ENCODE measurements around the gene KCNG1. TPM values are rescaled to one million over a fixed set of nuclear protein-coding genes. Genes with fewer than 3 reads are reported as not detected.

The KCNG1 gene
- total RNA-seq, 1 donor from 2014 or later: 2.2 TPM

- no peaks in the 10 kb centered on the region for H4K20me1 ChIP-seq (ENCODE audit: low read depth)
- Mint-ChIP-seq H3K27ac (peak overlapping the region; percentile 17), H3K36me3 (no peaks in the 10 kb centered on the region), H3K4me1 (peaks cover 39% of the 10 kb centered on the region), H3K4me3 (no peak overlapping the region), H3K27me3 (ENCODE audit: insufficient read depth, low read depth) (peaks cover 32% of the 10 kb centered on the region), H3K9me3 (peaks cover 11% of the 10 kb centered on the region)
- H3K9ac ChIP-seq: no peak overlapping the region
- no peaks in the 10 kb centered on the region for H3K79me2 ChIP-seq (ENCODE audit: low read depth)
- no peak overlapping the region for H3K4me3 ChIP-seq
- H3F3A ChIP-seq (ENCODE audit: low read depth): no peaks in the 10 kb centered on the region
- H3K4me2 ChIP-seq: no peak overlapping the region
- no peak overlapping the region for H2AFZ ChIP-seq (replicated peaks)
- no peak for DNase-seq (ENCODE audit: low spot score)
- TF ChIP-seq, protein P1, sequence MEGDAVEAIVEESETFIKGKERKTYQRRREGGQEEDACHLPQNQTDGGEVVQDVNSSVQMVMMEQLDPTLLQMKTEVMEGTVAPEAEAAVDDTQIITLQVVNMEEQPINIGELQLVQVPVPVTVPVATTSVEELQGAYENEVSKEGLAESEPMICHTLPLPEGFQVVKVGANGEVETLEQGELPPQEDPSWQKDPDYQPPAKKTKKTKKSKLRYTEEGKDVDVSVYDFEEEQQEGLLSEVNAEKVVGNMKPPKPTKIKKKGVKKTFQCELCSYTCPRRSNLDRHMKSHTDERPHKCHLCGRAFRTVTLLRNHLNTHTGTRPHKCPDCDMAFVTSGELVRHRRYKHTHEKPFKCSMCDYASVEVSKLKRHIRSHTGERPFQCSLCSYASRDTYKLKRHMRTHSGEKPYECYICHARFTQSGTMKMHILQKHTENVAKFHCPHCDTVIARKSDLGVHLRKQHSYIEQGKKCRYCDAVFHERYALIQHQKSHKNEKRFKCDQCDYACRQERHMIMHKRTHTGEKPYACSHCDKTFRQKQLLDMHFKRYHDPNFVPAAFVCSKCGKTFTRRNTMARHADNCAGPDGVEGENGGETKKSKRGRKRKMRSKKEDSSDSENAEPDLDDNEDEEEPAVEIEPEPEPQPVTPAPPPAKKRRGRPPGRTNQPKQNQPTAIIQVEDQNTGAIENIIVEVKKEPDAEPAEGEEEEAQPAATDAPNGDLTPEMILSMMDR (IDR thresholded peaks at IDR 0.05): no peak
- TF ChIP-seq EZH2phosphoT487 (IDR thresholded peaks at IDR 0.05) (no peak), EZH2 (IDR thresholded peaks at IDR 0.05) (no peak)
- H3K27me3 ChIP-seq: peaks cover 61% of the 10 kb centered on the region
- H3K36me3 ChIP-seq: no peaks in the 10 kb centered on the region
- no peaks in the 10 kb centered on the region for H3K9me3 ChIP-seq (ENCODE audit: low read depth)
- no peaks in the 10 kb centered on the region for H3K4me1 ChIP-seq
- no peak overlapping the region for H3K27ac ChIP-seq
Observed at GRCh38 chr20:51028616-51029212, 5.8 kb upstream of the KCNG1 start.

- Histone ChIP-seq H3K79me2 (ENCODE audit: low read depth) (no peaks in the 10 kb centered on the region), H3K4me2 (no peak overlapping the region), H4K20me1 (ENCODE audit: low read depth) (no peaks in the 10 kb centered on the region), H3K27me3 (peaks cover 76% of the 10 kb centered on the region), H3K36me3 (no peaks in the 10 kb centered on the region), H3K4me1 (peaks cover 9% of the 10 kb centered on the region), H2AFZ (replicated peaks) (no peak overlapping the region), H3K9ac (no peak overlapping the region), H3K9me3 (ENCODE audit: low read depth) (no peaks in the 10 kb centered on the region), H3K27ac (no peak overlapping the region), H3K4me3 (no peak overlapping the region), H3F3A (ENCODE audit: low read depth) (peaks cover 1% of the 10 kb centered on the region)
- H3K4me1 Mint-ChIP-seq: peaks cover 35% of the 10 kb centered on the region
- no peaks in the 10 kb centered on the region for H3K36me3 Mint-ChIP-seq
- no peak overlapping the region for H3K27ac Mint-ChIP-seq
- H3K27me3 Mint-ChIP-seq (ENCODE audit: insufficient read depth, low read depth): peaks cover 32% of the 10 kb centered on the region
- H3K9me3 Mint-ChIP-seq: peaks cover 7% of the 10 kb centered on the region
- TF ChIP-seq, protein P1 (IDR thresholded peaks at IDR 0.05): no peak
- TF ChIP-seq EZH2 (IDR thresholded peaks at IDR 0.05) (no peak), EZH2phosphoT487 (IDR thresholded peaks at IDR 0.05) (no peak)
- H3K4me3 Mint-ChIP-seq: no peak overlapping the region
- DNase-seq (ENCODE audit: low spot score): no peak
Observed at GRCh38 chr20:51027035-51027795, 4.3 kb upstream of the KCNG1 start.

- H3K79me2 ChIP-seq (ENCODE audit: low read depth): no peaks in the 10 kb centered on the region
- H3K36me3 Mint-ChIP-seq: no peaks in the 10 kb centered on the region
- peaks cover 18% of the 10 kb centered on the region for H3K4me1 ChIP-seq
- H3K4me3 ChIP-seq: no peak overlapping the region
- TF ChIP-seq EZH2phosphoT487 (IDR thresholded peaks at IDR 0.05) (no peak), EZH2 (IDR thresholded peaks at IDR 0.05) (no peak)
- TF ChIP-seq, protein P1 (IDR thresholded peaks at IDR 0.05): no peak
- no peak overlapping the region for H3K4me2 ChIP-seq
- H2AFZ ChIP-seq (replicated peaks): no peak overlapping the region
- peaks cover 31% of the 10 kb centered on the region for H3K27me3 Mint-ChIP-seq (ENCODE audit: insufficient read depth, low read depth)
- H3K9me3 Mint-ChIP-seq: no peaks in the 10 kb centered on the region
- H4K20me1 ChIP-seq (ENCODE audit: low read depth): no peaks in the 10 kb centered on the region
- DNase-seq (ENCODE audit: low spot score): no peak
- H3K4me1 Mint-ChIP-seq: peaks cover 45% of the 10 kb centered on the region
- H3F3A ChIP-seq (ENCODE audit: low read depth): peaks cover 9% of the 10 kb centered on the region
- no peak overlapping the region for H3K27ac Mint-ChIP-seq
- H3K27ac ChIP-seq: no peak overlapping the region
- no peak overlapping the region for H3K9ac ChIP-seq
- H3K4me3 Mint-ChIP-seq: peak overlapping the region; percentile 39
- peaks cover 85% of the 10 kb centered on the region for H3K27me3 ChIP-seq
- H3K9me3 ChIP-seq (ENCODE audit: low read depth): no peaks in the 10 kb centered on the region
- H3K36me3 ChIP-seq: no peaks in the 10 kb centered on the region
Observed at GRCh38 chr20:51026269-51026668, 3.4 kb upstream of the KCNG1 start.
